Mesothelial cell of epicardium (in vitro differentiated cells): ENCODE data around the gene PAX2. TPM values are rescaled to one million over a fixed set of nuclear protein-coding genes. Genes with fewer than 3 reads are reported as not detected.

ENCODE experiments used
- DNase-seq, 2 experiments: peaks; one replicate each; pipeline ENCODE4 v3.0.0; 2021; ENCODE audit warnings: low spot score in 2 of 2; ENCODE audit not compliant: unreplicated experiment in 2 of 2
- H3K27ac Mint-ChIP-seq: 2 replicates; pipeline ENCODE4 v1.8.0; 2021; ENCODE audit warnings: mixed read lengths
- H3K27me3 Mint-ChIP-seq: 2 replicates; pipeline ENCODE4 v1.8.0; 2021; ENCODE audit warnings: low read depth, mixed read lengths
- H3K36me3 Mint-ChIP-seq: 2 replicates; pipeline ENCODE4 v1.8.0; 2021; ENCODE audit warnings: mixed read lengths
- H3K4me1 Mint-ChIP-seq: 2 replicates; pipeline ENCODE4 v1.8.0; 2021; ENCODE audit warnings: mixed read lengths
- H3K4me3 Mint-ChIP-seq: 2 replicates; pipeline ENCODE4 v1.8.0; 2021; ENCODE audit warnings: mild to moderate bottlenecking, moderate library complexity, mixed read lengths
- H3K9me3 Mint-ChIP-seq: 2 replicates; pipeline ENCODE4 v1.8.0; 2021; ENCODE audit warnings: mixed read lengths
- total RNA-seq: library from RNA; stranded (reverse); gene quantifications from 3 replicates; pipeline ENCODE4 v1.2.1, GENCODE V29; 2021
- TF ChIP-seq, protein P1 (sequence below): fragments of 200-600 bp; sonication (generic); IDR thresholded peaks from one replicate; pipeline ENCODE4 v1.5.0; 2021; ENCODE audit warnings: antibody characterized with exemption; ENCODE audit not compliant: unreplicated experiment

PAX2 gene
- total RNA-seq, 1 donor from 2014 or later = not detected

DNA sequence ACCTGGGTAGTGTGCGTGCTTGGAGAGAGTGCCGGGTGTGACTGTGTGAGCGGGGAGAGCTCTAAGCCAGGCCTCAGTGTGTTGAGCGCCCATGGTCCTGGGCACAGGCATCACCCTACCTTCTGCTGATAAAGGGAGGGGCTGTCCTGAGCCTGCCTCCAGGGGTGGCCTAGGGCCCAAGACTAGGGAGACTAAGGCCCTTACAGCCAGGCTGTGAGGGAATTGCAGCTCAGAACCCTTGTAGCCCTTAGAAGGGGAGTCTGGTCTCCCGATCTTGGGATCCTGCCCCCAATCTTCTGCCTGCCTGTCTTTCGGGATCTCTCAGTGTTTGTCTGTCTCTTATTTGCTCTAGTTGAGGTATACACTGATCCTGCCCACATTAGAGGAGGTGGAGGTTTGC, 41.2 kb downstream of the PAX2 start:
- peaks cover 36% of the 10 kb centered on the region for H3K4me1 Mint-ChIP-seq
- H3K27ac Mint-ChIP-seq = no peak overlapping the region
- H3K36me3 Mint-ChIP-seq = no peaks in the 10 kb centered on the region
- TF ChIP-seq, protein P1, sequence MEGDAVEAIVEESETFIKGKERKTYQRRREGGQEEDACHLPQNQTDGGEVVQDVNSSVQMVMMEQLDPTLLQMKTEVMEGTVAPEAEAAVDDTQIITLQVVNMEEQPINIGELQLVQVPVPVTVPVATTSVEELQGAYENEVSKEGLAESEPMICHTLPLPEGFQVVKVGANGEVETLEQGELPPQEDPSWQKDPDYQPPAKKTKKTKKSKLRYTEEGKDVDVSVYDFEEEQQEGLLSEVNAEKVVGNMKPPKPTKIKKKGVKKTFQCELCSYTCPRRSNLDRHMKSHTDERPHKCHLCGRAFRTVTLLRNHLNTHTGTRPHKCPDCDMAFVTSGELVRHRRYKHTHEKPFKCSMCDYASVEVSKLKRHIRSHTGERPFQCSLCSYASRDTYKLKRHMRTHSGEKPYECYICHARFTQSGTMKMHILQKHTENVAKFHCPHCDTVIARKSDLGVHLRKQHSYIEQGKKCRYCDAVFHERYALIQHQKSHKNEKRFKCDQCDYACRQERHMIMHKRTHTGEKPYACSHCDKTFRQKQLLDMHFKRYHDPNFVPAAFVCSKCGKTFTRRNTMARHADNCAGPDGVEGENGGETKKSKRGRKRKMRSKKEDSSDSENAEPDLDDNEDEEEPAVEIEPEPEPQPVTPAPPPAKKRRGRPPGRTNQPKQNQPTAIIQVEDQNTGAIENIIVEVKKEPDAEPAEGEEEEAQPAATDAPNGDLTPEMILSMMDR = no peak
- no peaks in the 10 kb centered on the region for H3K9me3 Mint-ChIP-seq
- no peak for DNase-seq
- no peak overlapping the region for H3K4me3 Mint-ChIP-seq
- peaks cover 42% of the 10 kb centered on the region for H3K27me3 Mint-ChIP-seq

GRCh38 chr10:100788002-100788903, 42.9 kb downstream of the PAX2 start:
- DNase-seq = no peak
- TF ChIP-seq, protein P1 = no peak
- Mint-ChIP-seq H3K9me3 (no peaks in the 10 kb centered on the region), H3K4me3 (no peak overlapping the region), H3K36me3 (no peaks in the 10 kb centered on the region), H3K4me1 (peaks cover 41% of the 10 kb centered on the region), H3K27me3 (peaks cover 39% of the 10 kb centered on the region), H3K27ac (no peak overlapping the region)

GRCh38 chr10:100790761-100791208, 45.4 kb downstream of the PAX2 start:
- peaks cover 35% of the 10 kb centered on the region for H3K27me3 Mint-ChIP-seq
- H3K36me3 Mint-ChIP-seq = no peaks in the 10 kb centered on the region
- no peak for DNase-seq
- H3K4me1 Mint-ChIP-seq = peaks cover 43% of the 10 kb centered on the region
- H3K9me3 Mint-ChIP-seq = no peaks in the 10 kb centered on the region
- H3K27ac Mint-ChIP-seq = peak overlapping the region; percentile 75
- H3K4me3 Mint-ChIP-seq = no peak overlapping the region
- TF ChIP-seq, protein P1 = no peak

GRCh38 chr10:100791369-100792058, 46.1 kb downstream of the PAX2 start:
- Mint-ChIP-seq H3K27ac (peak overlapping the region; percentile 75), H3K27me3 (peaks cover 34% of the 10 kb centered on the region), H3K4me1 (peaks cover 43% of the 10 kb centered on the region), H3K4me3 (no peak overlapping the region), H3K9me3 (no peaks in the 10 kb centered on the region), H3K36me3 (no peaks in the 10 kb centered on the region)
- TF ChIP-seq, protein P1 = no peak
- DNase-seq = peak in 1 of 2 experiments; percentile 50

DNA sequence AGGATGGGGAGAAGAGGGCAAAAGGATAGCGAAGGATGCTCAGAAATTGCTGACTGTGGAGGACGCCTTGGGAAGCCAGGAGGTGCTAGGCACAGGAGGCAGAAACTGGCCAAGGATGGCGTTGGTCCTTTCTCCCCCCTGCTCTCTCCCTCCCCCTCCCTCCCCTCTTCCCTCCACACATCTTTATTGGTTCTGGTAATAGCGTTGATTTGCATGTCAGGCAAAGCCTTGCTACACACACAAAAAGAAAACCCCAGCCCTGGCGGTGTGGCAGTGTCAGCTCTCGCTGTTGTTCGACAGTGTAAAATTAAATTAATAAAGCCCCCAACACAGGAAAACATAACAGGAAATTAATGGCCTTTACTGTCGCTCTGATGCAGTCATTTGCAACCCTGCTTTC, 47.2 kb downstream of the PAX2 start:
- peaks cover 33% of the 10 kb centered on the region for H3K27me3 Mint-ChIP-seq
- TF ChIP-seq, protein P1 = no peak
- H3K9me3 Mint-ChIP-seq = no peaks in the 10 kb centered on the region
- peak overlapping the region; percentile 58 for H3K27ac Mint-ChIP-seq
- peaks cover 38% of the 10 kb centered on the region for H3K4me1 Mint-ChIP-seq
- no peak overlapping the region for H3K4me3 Mint-ChIP-seq
- DNase-seq = no peak
- no peaks in the 10 kb centered on the region for H3K36me3 Mint-ChIP-seq
